B cell (primary cell): Measurements from ENCODE around the gene PLD3.

Source experiments
- CTCF ChIP-seq: fragments of 200-600 bp; IDR thresholded peaks from one replicate; pipeline ENCODE4 v1.8.0; 2022; ENCODE audit warnings: antibody characterized with exemption, mild to moderate bottlenecking
- EZH2 ChIP-seq: IDR thresholded peaks from 2 replicates; pipeline ENCODE4 v1.6.1; 2012; ENCODE audit warnings: borderline replicate concordance, low read depth, mild to moderate bottlenecking, moderate library complexity, low read length; ENCODE audit not compliant: insufficient read depth, poor library complexity, severe bottlenecking

GRCh38 chr19:40309666-40310065 lies 38.8 kb upstream of the PLD3 start:
- TF ChIP-seq CTCF: no peak
- TF ChIP-seq EZH2: no peak
